Liver (tissue), 3 donors: Measurements from ENCODE around the gene PEAK3.

Source experiments
- FOXA1 ChIP-seq: IDR thresholded peaks from 2 replicates; pipeline ENCODE4 v1.6.1; 2016; ENCODE audit warnings: antibody characterized with exemption
- RXRA ChIP-seq, 2 donors: IDR thresholded peaks; 2 replicates each; pipeline ENCODE4 v1.6.1; 2017 to 2018; ENCODE audit warnings: antibody characterized with exemption in 2 of 2, mild to moderate bottlenecking in 1 of 2
- TF ChIP-seq, protein P1 (sequence below): IDR thresholded peaks from 2 replicates; pipeline ENCODE4 v1.6.1; 2016; ENCODE audit warnings: antibody characterized with exemption, mild to moderate bottlenecking
- TF ChIP-seq, protein P2 (sequence below): fragments of 150-350 bp; IDR thresholded peaks from 2 replicates; pipeline ENCODE4 v1.5.1; 2017; ENCODE audit warnings: improper control_type of control experiment, low read depth, low read length; ENCODE audit not compliant: missing input control
- donor health status: healthy.
- donor health status: healthy.

DNA sequence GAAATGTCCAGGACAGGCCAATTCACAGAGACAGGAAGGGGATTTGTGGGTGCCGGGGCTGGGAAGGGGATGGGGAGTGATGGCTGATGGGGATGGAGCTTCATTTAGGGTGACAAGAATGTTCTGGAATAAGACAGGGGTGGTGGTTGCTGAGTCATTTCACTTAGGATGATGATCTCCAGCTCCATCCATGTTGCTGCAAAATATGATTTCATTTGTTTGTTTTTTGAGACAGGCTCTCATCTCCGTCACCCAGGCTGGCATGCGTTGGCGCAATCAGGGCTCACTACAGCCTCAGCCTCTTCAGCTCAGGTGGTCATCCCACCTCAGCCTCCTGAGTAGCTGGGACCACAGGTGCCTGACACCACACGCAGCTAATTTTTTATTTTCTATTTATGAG is 22.6 kb downstream of the PEAK3 start:
- TF ChIP-seq, protein P1, sequence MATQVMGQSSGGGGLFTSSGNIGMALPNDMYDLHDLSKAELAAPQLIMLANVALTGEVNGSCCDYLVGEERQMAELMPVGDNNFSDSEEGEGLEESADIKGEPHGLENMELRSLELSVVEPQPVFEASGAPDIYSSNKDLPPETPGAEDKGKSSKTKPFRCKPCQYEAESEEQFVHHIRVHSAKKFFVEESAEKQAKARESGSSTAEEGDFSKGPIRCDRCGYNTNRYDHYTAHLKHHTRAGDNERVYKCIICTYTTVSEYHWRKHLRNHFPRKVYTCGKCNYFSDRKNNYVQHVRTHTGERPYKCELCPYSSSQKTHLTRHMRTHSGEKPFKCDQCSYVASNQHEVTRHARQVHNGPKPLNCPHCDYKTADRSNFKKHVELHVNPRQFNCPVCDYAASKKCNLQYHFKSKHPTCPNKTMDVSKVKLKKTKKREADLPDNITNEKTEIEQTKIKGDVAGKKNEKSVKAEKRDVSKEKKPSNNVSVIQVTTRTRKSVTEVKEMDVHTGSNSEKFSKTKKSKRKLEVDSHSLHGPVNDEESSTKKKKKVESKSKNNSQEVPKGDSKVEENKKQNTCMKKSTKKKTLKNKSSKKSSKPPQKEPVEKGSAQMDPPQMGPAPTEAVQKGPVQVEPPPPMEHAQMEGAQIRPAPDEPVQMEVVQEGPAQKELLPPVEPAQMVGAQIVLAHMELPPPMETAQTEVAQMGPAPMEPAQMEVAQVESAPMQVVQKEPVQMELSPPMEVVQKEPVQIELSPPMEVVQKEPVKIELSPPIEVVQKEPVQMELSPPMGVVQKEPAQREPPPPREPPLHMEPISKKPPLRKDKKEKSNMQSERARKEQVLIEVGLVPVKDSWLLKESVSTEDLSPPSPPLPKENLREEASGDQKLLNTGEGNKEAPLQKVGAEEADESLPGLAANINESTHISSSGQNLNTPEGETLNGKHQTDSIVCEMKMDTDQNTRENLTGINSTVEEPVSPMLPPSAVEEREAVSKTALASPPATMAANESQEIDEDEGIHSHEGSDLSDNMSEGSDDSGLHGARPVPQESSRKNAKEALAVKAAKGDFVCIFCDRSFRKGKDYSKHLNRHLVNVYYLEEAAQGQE: no peak
- TF ChIP-seq RXRA (IDR thresholded peaks at IDR 0.05) (no peak), FOXA1 (no peak)
- TF ChIP-seq, protein P2, sequence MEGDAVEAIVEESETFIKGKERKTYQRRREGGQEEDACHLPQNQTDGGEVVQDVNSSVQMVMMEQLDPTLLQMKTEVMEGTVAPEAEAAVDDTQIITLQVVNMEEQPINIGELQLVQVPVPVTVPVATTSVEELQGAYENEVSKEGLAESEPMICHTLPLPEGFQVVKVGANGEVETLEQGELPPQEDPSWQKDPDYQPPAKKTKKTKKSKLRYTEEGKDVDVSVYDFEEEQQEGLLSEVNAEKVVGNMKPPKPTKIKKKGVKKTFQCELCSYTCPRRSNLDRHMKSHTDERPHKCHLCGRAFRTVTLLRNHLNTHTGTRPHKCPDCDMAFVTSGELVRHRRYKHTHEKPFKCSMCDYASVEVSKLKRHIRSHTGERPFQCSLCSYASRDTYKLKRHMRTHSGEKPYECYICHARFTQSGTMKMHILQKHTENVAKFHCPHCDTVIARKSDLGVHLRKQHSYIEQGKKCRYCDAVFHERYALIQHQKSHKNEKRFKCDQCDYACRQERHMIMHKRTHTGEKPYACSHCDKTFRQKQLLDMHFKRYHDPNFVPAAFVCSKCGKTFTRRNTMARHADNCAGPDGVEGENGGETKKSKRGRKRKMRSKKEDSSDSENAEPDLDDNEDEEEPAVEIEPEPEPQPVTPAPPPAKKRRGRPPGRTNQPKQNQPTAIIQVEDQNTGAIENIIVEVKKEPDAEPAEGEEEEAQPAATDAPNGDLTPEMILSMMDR: no peak
